GM19025 (cell line): Measurements from ENCODE around the gene SMIM3.

Source experiments
- ATAC-seq: cut with Tn5 transposase; IDR thresholded peaks from one replicate; pipeline ENCODE4 v1.9.1; 2021; ENCODE audit warnings: mild to moderate bottlenecking, low read depth, moderate library complexity; ENCODE audit not compliant: unreplicated experiment

SMIM3 gene

GRCh38 chr5:150764530-150764929 lies 14.0 kb upstream of the SMIM3 start:
- no peak for ATAC-seq

GRCh38 chr5:150765011-150765798 lies 13.4 kb upstream of the SMIM3 start:
- no peak for ATAC-seq

GRCh38 chr5:150765799-150766169 lies 12.8 kb upstream of the SMIM3 start:
- no peak for ATAC-seq

DNA sequence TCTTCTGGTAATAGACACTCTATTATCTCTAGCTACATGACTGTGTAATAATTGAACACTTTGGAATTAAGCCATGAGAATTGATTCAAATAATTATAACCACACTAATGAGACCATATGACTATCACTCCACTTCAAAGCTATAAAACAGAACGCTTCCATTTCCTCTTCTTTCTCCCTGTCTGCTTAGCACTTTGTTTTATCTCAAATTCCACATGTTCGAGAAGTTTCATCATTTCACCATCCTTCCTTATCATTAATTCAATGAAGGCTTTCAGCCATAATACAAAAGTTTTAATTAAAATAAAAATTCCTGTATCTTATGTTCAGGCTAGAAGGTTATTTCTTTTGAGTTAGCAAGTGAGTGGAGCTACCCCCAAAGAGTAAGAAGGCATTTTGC lies 12.3 kb upstream of the SMIM3 start:
- ATAC-seq: no peak

- no peak for ATAC-seq
Observed at GRCh38 chr5:150771034-150771795, 7.3 kb upstream of the SMIM3 start.

DNA sequence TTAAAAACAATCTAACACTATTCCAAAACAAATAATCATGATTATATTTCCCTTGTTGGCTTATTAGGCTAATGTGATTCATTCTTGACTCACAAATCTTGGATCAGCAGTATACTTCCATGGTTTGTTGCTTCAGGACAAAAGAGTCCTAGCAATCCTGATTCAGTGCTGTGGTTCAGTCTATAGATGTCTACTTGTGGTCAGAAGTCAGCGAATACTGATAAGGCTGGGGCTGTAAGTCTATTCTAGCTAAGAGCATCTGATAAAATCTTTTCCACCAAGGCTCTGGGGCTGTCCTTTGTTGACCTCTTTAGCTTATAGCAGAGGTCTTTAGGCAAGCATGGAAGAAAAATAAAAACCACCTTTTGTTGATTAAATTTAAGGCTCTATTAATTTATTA lies 4.4 kb upstream of the SMIM3 start:
- no peak for ATAC-seq

DNA sequence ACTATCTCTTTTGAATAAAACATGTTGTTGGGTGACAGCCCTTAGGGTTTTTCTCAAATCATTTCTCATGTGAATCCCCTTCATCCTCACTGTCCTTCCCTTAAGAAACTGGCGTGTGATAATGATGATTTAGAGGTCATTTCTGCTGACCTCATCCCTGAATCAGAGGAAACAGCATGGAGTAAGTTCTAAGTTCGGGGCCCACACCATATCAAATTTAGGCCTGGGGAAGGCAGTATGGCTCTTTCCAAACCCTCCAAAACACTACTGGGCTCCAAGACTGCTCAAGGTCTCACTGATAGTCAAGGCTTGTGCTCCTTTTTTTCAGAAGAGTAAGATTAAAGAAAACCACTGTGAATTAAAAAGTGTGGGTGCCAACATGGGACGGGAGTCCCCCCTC lies 872 bp upstream of the SMIM3 start:
- ATAC-seq: no peak

DNA sequence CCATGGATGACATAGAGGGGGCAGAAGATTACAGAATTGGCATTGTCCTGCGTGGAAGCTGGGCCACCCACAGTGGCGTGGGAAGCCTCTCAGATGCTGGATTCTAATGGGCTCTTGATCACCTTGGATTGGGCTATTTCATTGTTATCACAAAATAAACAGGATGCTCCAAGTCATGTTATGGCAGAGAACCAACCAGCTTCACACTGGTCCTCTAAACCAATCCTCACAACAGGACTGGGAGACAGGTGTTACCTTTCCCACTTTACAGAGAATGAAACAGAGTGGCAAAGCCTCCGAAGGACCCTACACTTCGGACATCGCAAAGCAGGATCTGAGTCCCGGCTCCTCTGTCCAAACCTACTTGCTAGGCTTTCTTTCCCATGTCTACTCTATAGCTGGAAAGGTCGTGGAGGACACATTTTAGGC lies 455 bp upstream of the SMIM3 start:
- ATAC-seq: no peak

DNA sequence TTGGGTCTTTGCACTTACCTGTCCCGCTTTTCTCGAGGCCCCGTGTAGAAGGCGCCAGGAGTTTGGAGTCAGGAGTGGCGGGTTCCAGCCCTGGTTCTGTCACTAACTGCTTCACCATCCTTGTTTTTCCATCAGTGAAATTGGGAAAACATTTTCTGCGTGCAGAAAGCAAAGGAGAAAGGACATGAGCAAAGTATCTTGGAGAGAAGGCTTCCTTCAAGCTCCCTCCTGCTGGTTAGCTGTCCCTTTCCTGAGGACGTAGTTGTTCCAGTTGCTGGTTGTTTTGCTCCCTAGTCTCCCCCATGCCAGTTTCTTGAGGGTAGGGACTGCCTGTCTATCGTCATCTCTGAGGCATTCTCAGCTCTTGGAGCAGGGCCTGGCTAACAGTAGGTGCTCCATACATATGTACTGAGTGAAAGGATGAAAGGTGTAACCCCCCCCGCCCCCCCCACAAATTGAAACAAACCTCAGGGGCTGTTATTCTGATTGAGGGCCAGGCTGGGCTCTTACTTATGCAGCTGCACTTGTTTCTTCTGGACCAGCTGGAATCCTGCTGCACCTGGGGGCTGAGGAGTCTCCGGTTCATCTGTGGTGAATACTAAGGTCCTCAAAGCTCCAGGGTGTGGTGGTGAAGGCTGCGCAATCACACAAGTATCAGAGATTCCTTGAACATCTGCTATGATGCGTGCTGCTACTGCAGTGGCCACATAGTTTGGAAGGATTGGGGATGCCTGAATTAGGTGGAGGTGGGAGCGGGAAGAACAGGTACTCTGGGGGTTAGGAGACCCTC lies 1.0 kb downstream of the SMIM3 start:
- ATAC-seq: no peak

DNA sequence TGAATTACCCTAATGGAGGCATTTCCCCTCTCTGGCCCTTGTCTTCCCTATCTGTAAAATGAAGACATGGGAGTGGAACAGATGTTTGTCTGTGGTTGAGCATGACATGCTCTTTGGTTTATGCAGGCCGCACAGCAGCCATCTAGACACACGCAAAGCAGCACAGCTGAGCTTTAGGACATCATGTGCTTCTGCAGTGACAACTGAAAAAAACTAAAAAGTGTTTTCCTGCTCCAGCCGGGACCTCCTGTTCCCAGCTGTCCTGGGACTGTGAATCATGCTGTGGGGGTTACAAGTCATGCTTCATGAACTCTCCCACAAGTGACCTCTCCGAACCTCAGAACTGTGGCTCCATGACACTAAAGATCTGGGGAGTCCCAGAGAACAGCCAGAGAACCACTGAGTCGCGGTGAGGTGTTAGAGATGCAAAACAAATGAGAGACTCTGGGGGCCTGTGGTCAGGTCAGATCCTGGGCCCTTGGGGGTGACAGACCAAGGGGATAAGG lies 1.7 kb downstream of the SMIM3 start:
- peak; percentile 58 for ATAC-seq

DNA sequence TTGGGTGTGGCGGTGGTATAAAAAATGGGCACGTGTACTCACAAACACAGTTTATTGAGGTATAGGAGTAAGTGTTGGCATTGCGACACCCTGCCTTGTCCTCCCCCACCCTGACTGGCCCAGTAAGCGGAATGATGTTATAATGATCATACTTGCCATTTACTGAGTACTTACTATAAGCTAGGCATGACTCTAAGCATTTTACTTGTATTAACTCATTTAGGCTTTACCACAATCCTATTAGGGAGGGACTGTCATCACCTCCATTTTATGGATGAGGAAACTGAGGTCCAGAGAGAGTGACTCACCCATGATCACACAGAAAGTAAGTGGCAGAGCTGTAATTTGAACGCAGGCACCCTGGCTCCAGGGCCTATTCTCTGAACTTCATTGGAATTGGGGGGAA lies 2.3 kb downstream of the SMIM3 start:
- no peak for ATAC-seq

- ATAC-seq: no peak
Observed at GRCh38 chr5:150781706-150782614, 3.4 kb downstream of the SMIM3 start.

DNA sequence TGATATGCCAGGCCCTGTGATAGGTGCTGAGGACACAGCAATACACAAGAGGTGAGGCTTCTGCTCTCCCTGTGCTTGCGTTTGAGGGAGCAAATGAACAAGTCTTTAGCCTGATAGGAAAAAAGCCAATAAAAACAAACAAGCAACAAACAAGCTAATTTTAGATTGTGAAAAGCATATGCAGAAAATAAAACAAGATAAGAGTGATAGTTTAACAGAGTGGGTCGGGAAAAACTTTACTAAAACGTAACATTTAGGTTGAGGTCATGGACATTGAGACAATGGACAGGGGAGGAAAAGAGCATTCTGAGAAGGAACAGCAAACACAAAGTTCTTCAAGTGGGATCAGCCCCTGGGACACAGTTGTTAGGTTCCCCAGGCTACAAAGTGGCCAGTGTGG lies 4.3 kb downstream of the SMIM3 start:
- no peak for ATAC-seq

DNA sequence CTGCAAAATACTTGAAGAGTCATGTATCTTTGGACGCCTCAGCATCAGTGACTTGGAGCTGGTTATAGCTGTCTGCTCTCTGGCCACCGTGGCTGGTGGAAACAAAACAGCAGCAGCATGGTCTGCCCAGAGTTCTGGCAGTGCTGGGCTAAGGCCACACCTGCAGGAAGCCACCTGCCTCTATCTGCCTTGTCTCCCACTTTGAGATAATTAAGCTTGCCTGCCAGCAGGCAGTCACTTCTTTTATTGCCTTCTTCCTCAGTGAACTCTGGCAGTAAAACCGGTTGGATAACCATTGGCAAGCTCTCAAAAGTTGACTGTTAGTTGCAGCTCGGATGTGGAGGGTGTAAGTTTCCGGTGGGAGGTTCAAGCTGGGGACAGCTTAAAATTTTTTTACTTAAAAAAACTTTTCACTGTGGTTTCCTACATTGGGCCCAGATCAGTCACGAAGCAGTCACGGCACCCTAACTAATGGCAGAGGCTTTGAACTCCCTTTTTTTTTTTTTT lies 4.9 kb downstream of the SMIM3 start:
- peak; percentile 42 for ATAC-seq

DNA sequence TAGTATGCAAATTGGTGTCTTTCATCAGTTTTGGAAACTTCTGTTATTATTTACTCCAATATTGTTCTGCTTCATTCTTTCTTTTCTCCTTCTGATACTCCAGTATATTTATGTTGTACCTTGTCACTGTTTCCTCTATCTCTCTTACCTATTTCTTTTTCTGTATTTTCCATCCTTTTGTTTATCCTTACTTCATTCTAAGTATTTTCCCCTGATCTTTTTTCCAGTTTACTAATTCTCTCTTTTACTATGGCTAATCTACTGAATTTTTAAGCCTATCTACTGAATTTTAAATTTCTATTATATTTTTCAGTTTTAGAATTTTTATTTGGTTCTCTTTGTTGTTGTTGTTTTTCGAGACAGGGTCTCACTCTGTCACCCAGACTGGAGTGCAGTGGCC lies 7.4 kb downstream of the SMIM3 start:
- ATAC-seq: no peak

- ATAC-seq: no peak
Observed at GRCh38 chr5:150786876-150787275, 8.3 kb downstream of the SMIM3 start.

GRCh38 chr5:150787656-150788055 lies 9.1 kb downstream of the SMIM3 start:
- ATAC-seq: no peak

DNA sequence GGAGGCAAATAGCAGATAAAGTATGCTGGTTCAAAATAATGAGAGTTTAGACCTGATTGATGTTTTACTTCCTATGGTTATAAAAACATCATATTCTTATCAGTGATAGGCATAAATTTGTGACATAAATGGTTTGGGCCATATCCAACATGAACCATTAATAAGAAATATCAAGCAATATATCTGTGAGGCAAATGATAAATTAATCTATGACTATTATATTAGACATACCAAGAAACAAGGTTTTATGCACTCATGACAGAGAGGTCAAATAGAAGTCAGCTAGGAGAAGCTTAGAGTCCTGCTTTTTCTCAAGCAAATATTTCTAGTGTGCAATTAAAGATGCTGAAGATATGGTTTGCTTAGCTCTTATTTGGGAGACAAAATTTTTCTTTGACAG lies 10.4 kb downstream of the SMIM3 start:
- no peak for ATAC-seq

DNA sequence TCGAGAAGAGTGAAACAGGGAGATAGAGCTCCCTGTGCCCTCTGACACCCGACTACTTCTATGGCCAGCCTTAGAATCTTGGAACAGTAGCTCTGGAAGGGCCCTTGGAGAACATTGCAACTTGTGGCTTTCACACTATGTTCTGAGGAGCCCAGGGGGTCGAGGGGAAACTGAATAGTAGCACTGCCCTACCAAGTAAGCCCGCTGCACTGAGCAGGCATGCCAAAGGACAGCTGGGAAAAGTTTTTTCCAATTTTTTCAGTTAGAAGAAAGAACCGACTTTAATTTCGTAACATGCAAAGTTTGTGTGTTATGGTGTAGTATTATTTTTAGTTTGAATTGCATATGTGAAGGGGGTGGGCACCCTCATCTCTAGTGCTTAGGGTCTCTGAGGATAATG lies 10.9 kb downstream of the SMIM3 start:
- no peak for ATAC-seq
